Astrocyte (in vitro differentiated cells and primary cell): ENCODE measurements around the gene ZDHHC16. TPM values are rescaled to one million over a fixed set of nuclear protein-coding genes. Genes with fewer than 3 reads are reported as not detected.

Experiments
- DNase-seq: peaks from one replicate; pipeline ENCODE4 v3.0.0-alpha.2; 2010; ENCODE audit warnings: low read depth
- FAIRE-seq: peaks from 2 replicates; lab custom pipeline; 2011; peaks lifted over from hg19 to GRCh38; lab: Jason Lieb, UNC
- H2AFZ ChIP-seq: 2 replicates; pipeline ENCODE4 v1.6.0; 2012; ENCODE audit warnings: low read depth, low read length, inconsistent platforms
- H3K27ac ChIP-seq: 2 replicates; pipeline ENCODE4 v1.5.1; 2011; ENCODE audit warnings: low read depth, low read length, inconsistent platforms
- H3K27me3 ChIP-seq: 2 replicates; pipeline ENCODE4 v1.6.0; 2011; ENCODE audit warnings: low read length, inconsistent platforms; ENCODE audit not compliant: insufficient read depth
- H3K36me3 ChIP-seq: 2 replicates; pipeline ENCODE4 v1.5.1; 2011; ENCODE audit warnings: low read length, inconsistent platforms; ENCODE audit not compliant: insufficient read depth
- H3K4me1 ChIP-seq: 2 replicates; pipeline ENCODE4 v1.5.1; 2011; ENCODE audit warnings: low read length, inconsistent platforms; ENCODE audit not compliant: insufficient read depth
- H3K4me2 ChIP-seq: 2 replicates; pipeline ENCODE4 v1.6.0; 2012; ENCODE audit warnings: low read length, inconsistent platforms
- H3K4me3 ChIP-seq: 2 replicates; pipeline ENCODE4 v1.5.1; 2011; ENCODE audit warnings: low read depth, mild to moderate bottlenecking, low read length, inconsistent platforms; ENCODE audit not compliant: insufficient read depth
- H3K79me2 ChIP-seq: 2 replicates; pipeline ENCODE4 v1.6.0; 2012; ENCODE audit warnings: mild to moderate bottlenecking, low read length, inconsistent platforms; ENCODE audit not compliant: insufficient read depth
- H3K9ac ChIP-seq: 2 replicates; pipeline ENCODE4 v1.6.0; 2012; ENCODE audit warnings: mild to moderate bottlenecking, low read length, inconsistent platforms
- H3K9me3 ChIP-seq: 2 replicates; pipeline ENCODE4 v1.5.1; 2012; ENCODE audit warnings: low read depth, mild to moderate bottlenecking, low read length, inconsistent platforms; ENCODE audit not compliant: insufficient read depth
- H4K20me1 ChIP-seq: 2 replicates; pipeline ENCODE4 v1.6.0; 2012; ENCODE audit warnings: low read length, inconsistent platforms; ENCODE audit not compliant: insufficient read depth
- H3K27ac Mint-ChIP-seq: one replicate; pipeline ENCODE4 v1.8.0; 2021; ENCODE audit warnings: mild to moderate bottlenecking, mixed read lengths; ENCODE audit not compliant: unreplicated experiment
- H3K27me3 Mint-ChIP-seq: one replicate; pipeline ENCODE4 v1.8.0; 2021; ENCODE audit warnings: low read depth, mixed read lengths; ENCODE audit not compliant: unreplicated experiment
- H3K36me3 Mint-ChIP-seq: one replicate; pipeline ENCODE4 v1.8.0; 2021; ENCODE audit warnings: low read depth, mixed read lengths; ENCODE audit not compliant: unreplicated experiment
- H3K4me1 Mint-ChIP-seq: one replicate; pipeline ENCODE4 v1.8.0; 2021; ENCODE audit warnings: low read depth, mixed read lengths; ENCODE audit not compliant: unreplicated experiment
- H3K4me3 Mint-ChIP-seq: one replicate; pipeline ENCODE4 v1.8.0; 2021; ENCODE audit warnings: mild to moderate bottlenecking, moderate library complexity, mixed read lengths; ENCODE audit not compliant: unreplicated experiment
- H3K9me3 Mint-ChIP-seq: one replicate; pipeline ENCODE4 v1.8.0; 2021; ENCODE audit warnings: mild to moderate bottlenecking, mixed read lengths; ENCODE audit not compliant: unreplicated experiment
- EZH2 ChIP-seq: IDR thresholded peaks from 2 replicates; pipeline ENCODE4 v1.6.1; 2012; ENCODE audit warnings: mild to moderate bottlenecking, low read length, inconsistent platforms; ENCODE audit not compliant: insufficient read depth
- total RNA-seq: library from RNA; stranded (reverse); gene quantifications from 2 replicates; pipeline ENCODE4 v1.2.1, GENCODE V29; 2021
- TF ChIP-seq, protein P1 (sequence below): IDR thresholded peaks from 2 replicates; pipeline ENCODE4 v1.5.1; 2011; ENCODE audit warnings: low read depth, mild to moderate bottlenecking, inconsistent platforms, low read length, moderate library complexity; ENCODE audit not compliant: insufficient read depth

ZDHHC16 gene
- total RNA-seq, 1 donor from 2014 or later = 53.5 TPM

- Histone ChIP-seq H3K4me3 (no peak overlapping the region), H4K20me1 (peaks cover 71% of the 10 kb centered on the region), H3K4me2 (no peak overlapping the region), H3K4me1 (peaks cover 15% of the 10 kb centered on the region), H3K36me3 (no peaks in the 10 kb centered on the region), H3K9ac (no peak overlapping the region), H3K27ac (no peak overlapping the region), H3K79me2 (peaks cover 90% of the 10 kb centered on the region), H2AFZ (no peak overlapping the region), H3K9me3 (no peaks in the 10 kb centered on the region), H3K27me3 (no peaks in the 10 kb centered on the region)
- FAIRE-seq (no peak), DNase-seq (no peak)
- H3K4me1 Mint-ChIP-seq = peaks cover 38% of the 10 kb centered on the region
- H3K36me3 Mint-ChIP-seq = no peaks in the 10 kb centered on the region
- no peaks in the 10 kb centered on the region for H3K9me3 Mint-ChIP-seq
- peak overlapping the region; percentile 34 for H3K27ac Mint-ChIP-seq
- peak overlapping the region; percentile 28 for H3K4me3 Mint-ChIP-seq
- no peak for TF ChIP-seq EZH2
- TF ChIP-seq, protein P1, sequence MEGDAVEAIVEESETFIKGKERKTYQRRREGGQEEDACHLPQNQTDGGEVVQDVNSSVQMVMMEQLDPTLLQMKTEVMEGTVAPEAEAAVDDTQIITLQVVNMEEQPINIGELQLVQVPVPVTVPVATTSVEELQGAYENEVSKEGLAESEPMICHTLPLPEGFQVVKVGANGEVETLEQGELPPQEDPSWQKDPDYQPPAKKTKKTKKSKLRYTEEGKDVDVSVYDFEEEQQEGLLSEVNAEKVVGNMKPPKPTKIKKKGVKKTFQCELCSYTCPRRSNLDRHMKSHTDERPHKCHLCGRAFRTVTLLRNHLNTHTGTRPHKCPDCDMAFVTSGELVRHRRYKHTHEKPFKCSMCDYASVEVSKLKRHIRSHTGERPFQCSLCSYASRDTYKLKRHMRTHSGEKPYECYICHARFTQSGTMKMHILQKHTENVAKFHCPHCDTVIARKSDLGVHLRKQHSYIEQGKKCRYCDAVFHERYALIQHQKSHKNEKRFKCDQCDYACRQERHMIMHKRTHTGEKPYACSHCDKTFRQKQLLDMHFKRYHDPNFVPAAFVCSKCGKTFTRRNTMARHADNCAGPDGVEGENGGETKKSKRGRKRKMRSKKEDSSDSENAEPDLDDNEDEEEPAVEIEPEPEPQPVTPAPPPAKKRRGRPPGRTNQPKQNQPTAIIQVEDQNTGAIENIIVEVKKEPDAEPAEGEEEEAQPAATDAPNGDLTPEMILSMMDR = no peak
- H3K27me3 Mint-ChIP-seq = no peaks in the 10 kb centered on the region
Observed at GRCh38 chr10:97494151-97494550, 48.2 kb downstream of the ZDHHC16 start.

- Mint-ChIP-seq H3K4me1 (peaks cover 36% of the 10 kb centered on the region), H3K4me3 (peak overlapping the region; percentile 80), H3K27ac (peak overlapping the region; percentile 85), H3K36me3 (no peaks in the 10 kb centered on the region), H3K9me3 (no peaks in the 10 kb centered on the region), H3K27me3 (no peaks in the 10 kb centered on the region)
- H4K20me1 ChIP-seq = peaks cover 66% of the 10 kb centered on the region
- H3K9ac ChIP-seq = no peak overlapping the region
- no peak overlapping the region for H3K27ac ChIP-seq
- peak overlapping the region; percentile 18 for H3K4me2 ChIP-seq
- no peaks in the 10 kb centered on the region for H3K36me3 ChIP-seq
- H3K79me2 ChIP-seq = peaks cover 88% of the 10 kb centered on the region
- FAIRE-seq (no peak), DNase-seq (no peak)
- peaks cover 17% of the 10 kb centered on the region for H3K4me1 ChIP-seq
- H3K4me3 ChIP-seq = no peak overlapping the region
- no peak overlapping the region for H2AFZ ChIP-seq
- TF ChIP-seq, protein P1 = no peak
- no peak for TF ChIP-seq EZH2
- H3K27me3 ChIP-seq = no peaks in the 10 kb centered on the region
- H3K9me3 ChIP-seq = no peaks in the 10 kb centered on the region
Observed at GRCh38 chr10:97494863-97495506, 49.0 kb downstream of the ZDHHC16 start.

- no peaks in the 10 kb centered on the region for H3K9me3 Mint-ChIP-seq
- Histone ChIP-seq H3K4me1 (peaks cover 24% of the 10 kb centered on the region), H3K4me2 (peak overlapping the region; percentile 98), H2AFZ (peak overlapping the region; percentile 82), H3K27ac (peak overlapping the region; percentile 88), H3K4me3 (peak overlapping the region; percentile 97), H4K20me1 (peaks cover 73% of the 10 kb centered on the region), H3K9me3 (no peaks in the 10 kb centered on the region), H3K79me2 (peaks cover 88% of the 10 kb centered on the region), H3K9ac (peak overlapping the region; percentile 95), H3K27me3 (no peaks in the 10 kb centered on the region), H3K36me3 (no peaks in the 10 kb centered on the region)
- peak overlapping the region; percentile 97 for H3K27ac Mint-ChIP-seq
- peaks cover 50% of the 10 kb centered on the region for H3K4me1 Mint-ChIP-seq
- no peak for TF ChIP-seq EZH2
- TF ChIP-seq, protein P1 = no peak
- H3K27me3 Mint-ChIP-seq = no peaks in the 10 kb centered on the region
- no peaks in the 10 kb centered on the region for H3K36me3 Mint-ChIP-seq
- H3K4me3 Mint-ChIP-seq = peak overlapping the region; percentile 98
- DNase-seq = peak; percentile 68
- peak; percentile 26 for FAIRE-seq
Observed at GRCh38 chr10:97497572-97498075, 51.6 kb downstream of the ZDHHC16 start.
